Upper lobe of right lung (tissue), 1 donor: ENCODE data around the gene DNAJC6. TPM values are rescaled to one million over a fixed set of nuclear protein-coding genes. Genes with fewer than 3 reads are reported as not detected.
A peak's percentile ranks its signal among the peaks of the same experiment; 100 is the strongest.

Experiments
- ATAC-seq: fragments of 200-7000 bp; cut with Tn5 transposase; one replicate; pipeline ENCODE4 v1.9.1; 2020; ENCODE audit warnings: mild to moderate bottlenecking, moderate library complexity
- DNase-seq: peaks from one replicate; pipeline ENCODE4 v3.0.0-alpha.2; 2020
- H3K27ac ChIP-seq: fragments of 200-600 bp; one replicate; pipeline ENCODE4 v1.8.0; 2022
- H3K27me3 ChIP-seq: fragments of 200-600 bp; one replicate; pipeline ENCODE4 v1.8.0; 2022; ENCODE audit warnings: mild to moderate bottlenecking
- H3K36me3 ChIP-seq: fragments of 200-600 bp; one replicate; pipeline ENCODE4 v1.8.0; 2022
- H3K4me1 ChIP-seq: fragments of 200-600 bp; one replicate; pipeline ENCODE4 v1.8.0; 2022
- H3K4me3 ChIP-seq: fragments of 200-600 bp; one replicate; pipeline ENCODE4 v1.8.0; 2022; ENCODE audit warnings: mild to moderate bottlenecking
- H3K9me3 ChIP-seq: fragments of 200-600 bp; one replicate; pipeline ENCODE4 v1.8.0; 2022
- CTCF ChIP-seq: fragments of 200-600 bp; IDR thresholded peaks from one replicate; pipeline ENCODE4 v1.8.0; 2022; ENCODE audit warnings: antibody characterized with exemption
- intact Hi-C: fragments of 100-400 bp; cut with DNase I; formaldehyde crosslinking; loops from one replicate; pipeline ENCODE4 v1.11.0; 2022
- total RNA-seq: library from RNA; stranded (reverse); fragmentation: NEBNext Ultra II Directional; extraction: Animal tissue kit (Norgen Biotek cat#: 25700); gene quantifications from one replicate; pipeline ENCODE4 v1.2.1, GENCODE V29; 2021
- donor health status: DM: no; HTN: yes; CAD: no; lungs with severe emphysema.

Gene DNAJC6
- total RNA-seq, 1 donor from 2014 or later, result 6.6 TPM

- intact Hi-C loops, result no loop called here
- ATAC-seq, result no peak
- no peak for TF ChIP-seq CTCF
These were observed 44.1 kb upstream of the DNAJC6 start for GRCh38 chr1:65265296-65265650.

GRCh38 chr1:65265651-65266351 lies 43.5 kb upstream of the DNAJC6 start:
- peak; percentile 32 for TF ChIP-seq CTCF
- peak overlapping the region; percentile 55 for H3K4me3 ChIP-seq
- intact Hi-C loops, result no loop called here
- peak overlapping the region; percentile 53 for H3K27ac ChIP-seq
- H3K36me3 ChIP-seq, result no peaks in the 10 kb centered on the region
- H3K4me1 ChIP-seq, result peaks cover 20% of the 10 kb centered on the region
- ATAC-seq, result peak; percentile 84
- H3K27me3 ChIP-seq, result no peaks in the 10 kb centered on the region
- no peak for DNase-seq
- H3K9me3 ChIP-seq, result no peaks in the 10 kb centered on the region

More at GRCh38 chr1:65265296-65265650, 44.1 kb upstream of the DNAJC6 start:
- H3K27me3 ChIP-seq, result no peaks in the 10 kb centered on the region
- no peaks in the 10 kb centered on the region for H3K9me3 ChIP-seq
- peaks cover 20% of the 10 kb centered on the region for H3K4me1 ChIP-seq
- H3K4me3 ChIP-seq, result peak overlapping the region; percentile 55
- H3K27ac ChIP-seq, result no peak overlapping the region
- H3K36me3 ChIP-seq, result no peaks in the 10 kb centered on the region
- no peak for DNase-seq

GRCh38 chr1:65266476-65266875 lies 42.9 kb upstream of the DNAJC6 start:
- no peak overlapping the region for H3K4me3 ChIP-seq
- intact Hi-C loops, result no loop called here
- no peaks in the 10 kb centered on the region for H3K9me3 ChIP-seq
- no peaks in the 10 kb centered on the region for H3K36me3 ChIP-seq
- DNase-seq (no peak), ATAC-seq (no peak)
- H3K27me3 ChIP-seq, result no peaks in the 10 kb centered on the region
- H3K4me1 ChIP-seq, result peaks cover 20% of the 10 kb centered on the region
- H3K27ac ChIP-seq, result no peak overlapping the region
- no peak for TF ChIP-seq CTCF

GRCh38 chr1:65267271-65267670 lies 42.1 kb upstream of the DNAJC6 start:
- no peak for ATAC-seq
- H3K4me1 ChIP-seq, result peaks cover 20% of the 10 kb centered on the region
- no peaks in the 10 kb centered on the region for H3K36me3 ChIP-seq
- intact Hi-C loops, result no loop called here
- TF ChIP-seq CTCF, result no peak
- no peak for DNase-seq
- no peaks in the 10 kb centered on the region for H3K27me3 ChIP-seq
- no peak overlapping the region for H3K4me3 ChIP-seq
- no peak overlapping the region for H3K27ac ChIP-seq
- no peaks in the 10 kb centered on the region for H3K9me3 ChIP-seq

- H3K27ac ChIP-seq, result no peak overlapping the region
- intact Hi-C loops, result no loop called here
- H3K27me3 ChIP-seq, result no peaks in the 10 kb centered on the region
- peaks cover 20% of the 10 kb centered on the region for H3K4me1 ChIP-seq
- ATAC-seq, result no peak
- H3K4me3 ChIP-seq, result no peak overlapping the region
- no peak for TF ChIP-seq CTCF
- DNase-seq, result no peak
- H3K36me3 ChIP-seq, result no peaks in the 10 kb centered on the region
- no peaks in the 10 kb centered on the region for H3K9me3 ChIP-seq
These were observed 41.7 kb upstream of the DNAJC6 start for GRCh38 chr1:65267683-65268082.

GRCh38 chr1:65269612-65270011 lies 39.7 kb upstream of the DNAJC6 start:
- no peaks in the 10 kb centered on the region for H3K27me3 ChIP-seq

More at GRCh38 chr1:65269612-65270011, 39.7 kb upstream of the DNAJC6 start:
- DNase-seq (no peak), ATAC-seq (no peak)
- H3K36me3 ChIP-seq, result no peaks in the 10 kb centered on the region
- H3K9me3 ChIP-seq, result no peaks in the 10 kb centered on the region
- TF ChIP-seq CTCF, result no peak
- H3K4me1 ChIP-seq, result peaks cover 18% of the 10 kb centered on the region
- intact Hi-C loops, result no loop called here
- no peak overlapping the region for H3K4me3 ChIP-seq
- H3K27ac ChIP-seq, result no peak overlapping the region
